ENCODE results near the gene SMPD3.

DNA sequence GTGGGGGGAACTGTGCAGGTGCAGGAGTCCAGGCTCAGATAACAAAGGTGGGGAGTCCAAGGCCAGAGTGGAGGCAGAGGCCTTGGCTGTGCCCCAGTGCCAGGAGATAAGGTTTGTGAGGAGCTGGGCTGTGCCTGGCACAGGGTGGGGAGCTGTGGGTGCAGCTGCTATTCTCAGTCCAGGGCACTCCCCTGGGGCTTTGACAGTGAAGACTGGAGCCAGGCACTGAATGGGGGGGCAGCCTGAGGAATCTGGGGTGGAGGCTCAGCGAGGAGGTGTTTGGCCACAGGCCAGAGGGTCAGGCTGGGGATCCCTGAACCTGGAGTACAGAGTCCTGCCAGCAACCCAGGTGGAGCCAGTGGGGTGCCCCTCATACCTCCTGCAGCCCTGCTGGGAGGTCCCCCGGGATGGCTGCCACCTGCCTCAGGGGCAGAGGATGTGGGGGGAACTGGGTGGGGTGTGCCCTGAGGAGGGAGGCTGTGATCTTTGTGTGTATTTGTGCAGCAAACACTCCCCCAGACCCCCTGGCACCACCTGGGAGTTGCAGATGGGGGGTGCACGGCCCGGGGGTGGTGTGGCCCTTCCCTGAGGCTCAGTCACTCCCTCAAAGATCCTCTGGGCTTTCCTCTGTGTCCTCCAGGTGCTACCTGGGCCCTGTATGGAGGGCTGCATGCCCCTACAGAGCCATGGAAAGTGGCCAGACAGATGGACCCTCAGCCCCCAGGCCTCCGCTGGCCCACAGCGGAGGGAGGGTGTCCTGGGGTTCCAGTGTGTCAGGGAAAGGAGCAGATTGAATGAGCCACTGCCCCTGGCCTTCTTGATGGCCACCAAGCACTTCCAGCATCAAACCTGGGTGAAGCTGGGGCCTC lies 44.5 kb upstream of the SMPD3 start:
- TF ChIP-seq, protein P1, sequence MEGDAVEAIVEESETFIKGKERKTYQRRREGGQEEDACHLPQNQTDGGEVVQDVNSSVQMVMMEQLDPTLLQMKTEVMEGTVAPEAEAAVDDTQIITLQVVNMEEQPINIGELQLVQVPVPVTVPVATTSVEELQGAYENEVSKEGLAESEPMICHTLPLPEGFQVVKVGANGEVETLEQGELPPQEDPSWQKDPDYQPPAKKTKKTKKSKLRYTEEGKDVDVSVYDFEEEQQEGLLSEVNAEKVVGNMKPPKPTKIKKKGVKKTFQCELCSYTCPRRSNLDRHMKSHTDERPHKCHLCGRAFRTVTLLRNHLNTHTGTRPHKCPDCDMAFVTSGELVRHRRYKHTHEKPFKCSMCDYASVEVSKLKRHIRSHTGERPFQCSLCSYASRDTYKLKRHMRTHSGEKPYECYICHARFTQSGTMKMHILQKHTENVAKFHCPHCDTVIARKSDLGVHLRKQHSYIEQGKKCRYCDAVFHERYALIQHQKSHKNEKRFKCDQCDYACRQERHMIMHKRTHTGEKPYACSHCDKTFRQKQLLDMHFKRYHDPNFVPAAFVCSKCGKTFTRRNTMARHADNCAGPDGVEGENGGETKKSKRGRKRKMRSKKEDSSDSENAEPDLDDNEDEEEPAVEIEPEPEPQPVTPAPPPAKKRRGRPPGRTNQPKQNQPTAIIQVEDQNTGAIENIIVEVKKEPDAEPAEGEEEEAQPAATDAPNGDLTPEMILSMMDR (IDR thresholded peaks at IDR 0.05), result no peak
- no peak for TF ChIP-seq POLR2A (IDR thresholded peaks at IDR 0.05)
